Hematopoietic multipotent progenitor cell (in vitro differentiated cells): ENCODE data around the gene MED12L. TPM values are rescaled to one million over a fixed set of nuclear protein-coding genes. Genes with fewer than 3 reads are reported as not detected.
A peak's percentile ranks its signal among the peaks of the same experiment; 100 is the strongest.

ENCODE experiments used
- DNase-seq, 3 donors: peaks; one replicate each; pipeline ENCODE4 v3.0.0-alpha.2; 2011 to 2015; ENCODE audit warnings: low read depth in 2 of 3, low spot score in 2 of 3
- total RNA-seq: library from RNA; depleted of rRNA; stranded (reverse); fragments of >200 nt; gene quantifications from one replicate; pipeline ENCODE4 v1.2.3, GENCODE V29; 2012

MED12L gene
- total RNA-seq, 1 donor = 47.9 TPM

GRCh38 chr3:151135541-151136337 lies 50.3 kb downstream of the MED12L start:
- DNase-seq = peak in 2 of 3 donors; percentile 90 to 97

DNA sequence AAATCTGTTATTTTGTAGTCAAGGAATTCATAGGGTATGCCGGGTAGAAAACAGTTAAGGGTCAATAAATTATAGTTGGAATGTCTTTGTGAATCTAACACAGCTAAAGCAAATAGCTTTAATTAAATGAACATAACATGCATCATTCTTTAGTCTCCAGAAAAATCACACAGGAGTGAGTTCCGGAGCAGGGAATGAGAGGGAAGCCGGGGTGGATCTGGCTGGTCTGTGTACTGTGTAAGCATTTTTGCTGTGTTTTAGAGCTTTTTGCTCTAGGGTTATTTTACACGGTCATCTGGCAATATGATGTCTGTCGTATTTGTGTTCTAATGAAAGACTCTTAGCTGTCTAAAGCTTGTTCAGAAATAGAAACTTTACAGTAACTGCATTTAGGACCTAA lies 57.5 kb downstream of the MED12L start:
- no peak for DNase-seq

- peak in 1 of 3 donors; percentile 35 for DNase-seq
Measured at GRCh38 chr3:151144016-151144415, 58.6 kb downstream of the MED12L start.

GRCh38 chr3:151144760-151145159 lies 59.3 kb downstream of the MED12L start:
- peak in 1 of 3 donors; percentile 35 for DNase-seq

GRCh38 chr3:151145713-151146070 lies 60.2 kb downstream of the MED12L start:
- no peak for DNase-seq

- peak in 2 of 3 donors; percentile 85 to 89 for DNase-seq
Measured at GRCh38 chr3:151146071-151146730, 60.7 kb downstream of the MED12L start.

DNA sequence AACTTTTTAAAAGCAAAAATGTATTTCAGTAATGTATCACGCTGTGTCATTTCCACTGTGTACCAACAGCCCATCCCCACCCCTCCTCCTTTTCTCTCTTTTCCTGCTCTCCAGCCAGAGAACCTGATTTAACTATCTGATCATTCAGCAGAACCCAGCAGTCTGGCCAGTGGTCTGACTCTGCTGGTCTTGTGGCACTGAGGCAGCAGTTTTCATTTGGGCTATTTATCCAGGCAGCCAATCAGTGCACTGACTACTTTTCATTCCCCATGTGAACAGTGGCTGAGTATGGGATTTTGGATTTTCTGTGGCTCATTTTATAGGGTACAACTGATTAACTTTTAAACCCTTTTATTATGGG lies 61.2 kb downstream of the MED12L start:
- DNase-seq = no peak

GRCh38 chr3:151147299-151147698 lies 61.8 kb downstream of the MED12L start:
- no peak for DNase-seq

DNA sequence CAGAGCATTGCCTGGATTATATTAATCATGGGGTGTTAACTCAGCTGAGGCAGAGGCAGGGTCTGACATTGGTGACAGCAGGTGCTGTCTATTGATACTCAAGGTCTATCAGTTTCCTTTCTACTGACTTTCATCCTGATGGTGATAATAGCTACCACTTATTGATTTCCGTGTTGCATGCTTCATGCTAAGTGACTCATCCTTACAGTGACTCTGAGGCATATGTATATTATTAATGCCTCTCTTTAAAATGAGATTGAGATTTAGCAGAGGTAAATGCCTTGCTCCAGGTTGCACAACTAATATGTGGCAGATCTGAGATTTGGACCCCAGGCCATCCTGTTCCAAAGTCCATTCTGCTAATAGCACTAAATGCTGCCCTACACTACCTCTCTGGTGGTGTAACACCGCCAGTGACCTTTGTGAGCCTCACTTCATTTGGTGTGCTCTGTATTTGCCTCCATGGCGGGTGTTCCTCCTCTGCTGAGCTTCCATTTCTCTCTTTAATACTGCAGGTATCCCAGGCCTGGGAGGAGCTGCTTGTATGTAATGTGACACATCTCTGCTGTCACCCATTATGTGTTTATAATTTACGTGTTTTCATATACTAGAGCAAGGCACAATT lies 67.1 kb downstream of the MED12L start:
- DNase-seq = no peak

DNA sequence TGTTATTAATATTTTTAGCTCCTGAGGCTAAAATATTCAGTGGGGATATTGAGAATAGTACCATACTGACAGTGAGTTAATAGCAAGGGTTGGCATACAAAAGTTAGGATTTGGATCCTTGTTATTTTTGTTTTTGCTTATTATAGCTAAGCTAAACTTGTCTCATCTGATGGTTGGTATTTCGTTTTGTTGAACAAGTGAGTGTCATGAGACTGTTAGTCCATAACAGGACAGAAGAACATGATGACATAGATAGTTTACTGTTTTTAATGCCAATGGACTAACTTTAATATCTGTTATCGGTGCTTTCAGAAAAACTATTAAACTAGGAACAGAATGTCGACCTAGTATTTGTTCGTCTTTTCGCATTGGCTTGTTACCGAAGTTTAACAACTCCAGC lies 69.1 kb downstream of the MED12L start:
- no peak for DNase-seq

DNA sequence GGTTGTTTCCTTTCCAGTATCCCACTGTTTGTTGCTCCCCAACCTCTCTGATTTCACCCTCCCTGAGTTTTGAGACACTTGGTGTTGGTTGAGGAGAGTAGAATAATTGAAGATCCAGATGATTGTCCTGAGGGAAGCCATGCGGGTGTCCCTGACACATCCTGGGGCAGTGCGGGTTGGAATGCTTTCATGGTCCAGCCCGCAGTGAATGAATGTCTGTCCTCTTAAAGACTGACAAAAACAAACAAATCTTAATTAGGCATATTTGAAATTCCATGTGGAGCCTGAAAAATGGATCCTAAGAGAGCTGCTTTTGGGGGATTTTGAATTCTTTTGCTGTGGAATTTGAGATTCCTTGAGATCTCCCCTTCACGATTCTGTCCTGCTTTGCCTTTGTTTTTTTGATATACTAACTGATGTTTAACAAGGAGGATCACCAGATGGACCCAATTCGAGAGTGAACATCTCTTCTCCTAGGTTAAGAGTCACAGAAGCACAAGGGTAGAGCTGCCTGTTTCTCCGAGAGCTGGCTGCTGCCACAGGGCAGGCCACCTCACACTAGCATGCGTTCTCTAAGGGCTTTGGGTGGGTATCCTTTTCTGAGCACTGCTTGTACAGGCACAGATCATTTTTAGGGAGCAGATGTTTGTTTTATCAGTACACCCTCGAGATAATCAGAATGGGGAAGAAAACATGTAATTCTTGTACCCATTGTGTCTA lies 70.1 kb downstream of the MED12L start:
- no peak for DNase-seq

DNA sequence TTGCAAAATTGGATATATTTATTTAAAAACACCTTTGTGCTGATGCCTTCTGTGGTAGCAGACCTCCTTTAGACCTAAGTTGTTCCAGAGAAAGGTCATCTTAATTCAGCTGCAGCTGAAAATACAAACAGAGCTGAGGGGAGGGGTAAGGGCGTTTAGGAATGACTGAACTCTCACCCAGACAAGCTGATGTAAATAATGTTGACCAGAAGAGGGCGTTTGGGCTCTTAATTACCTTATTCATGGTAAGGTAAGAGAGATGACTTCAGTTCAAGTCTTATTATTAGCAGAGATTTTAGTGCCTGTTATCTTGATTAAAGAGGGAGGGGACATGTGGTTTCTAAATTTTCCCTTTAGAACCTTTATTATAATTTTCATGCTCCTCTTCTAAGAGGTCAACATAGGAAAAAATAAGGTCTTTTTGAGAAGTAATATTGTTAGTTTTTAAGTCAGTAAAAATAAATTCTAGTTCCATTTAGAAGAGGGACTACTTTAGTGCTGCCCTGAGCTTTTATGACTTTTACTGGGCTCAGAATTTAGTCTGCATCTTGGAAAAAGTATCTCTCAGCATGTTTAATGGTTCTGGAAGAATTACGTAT lies 71.3 kb downstream of the MED12L start:
- DNase-seq = peak in 2 of 3 donors; percentile 63 to 81

GRCh38 chr3:151159806-151160205 lies 74.3 kb downstream of the MED12L start:
- DNase-seq = no peak

GRCh38 chr3:151165226-151165625 lies 79.8 kb downstream of the MED12L start:
- DNase-seq = no peak

GRCh38 chr3:151166161-151166560 lies 80.7 kb downstream of the MED12L start:
- DNase-seq = peak in 1 of 3 donors; percentile 27

DNA sequence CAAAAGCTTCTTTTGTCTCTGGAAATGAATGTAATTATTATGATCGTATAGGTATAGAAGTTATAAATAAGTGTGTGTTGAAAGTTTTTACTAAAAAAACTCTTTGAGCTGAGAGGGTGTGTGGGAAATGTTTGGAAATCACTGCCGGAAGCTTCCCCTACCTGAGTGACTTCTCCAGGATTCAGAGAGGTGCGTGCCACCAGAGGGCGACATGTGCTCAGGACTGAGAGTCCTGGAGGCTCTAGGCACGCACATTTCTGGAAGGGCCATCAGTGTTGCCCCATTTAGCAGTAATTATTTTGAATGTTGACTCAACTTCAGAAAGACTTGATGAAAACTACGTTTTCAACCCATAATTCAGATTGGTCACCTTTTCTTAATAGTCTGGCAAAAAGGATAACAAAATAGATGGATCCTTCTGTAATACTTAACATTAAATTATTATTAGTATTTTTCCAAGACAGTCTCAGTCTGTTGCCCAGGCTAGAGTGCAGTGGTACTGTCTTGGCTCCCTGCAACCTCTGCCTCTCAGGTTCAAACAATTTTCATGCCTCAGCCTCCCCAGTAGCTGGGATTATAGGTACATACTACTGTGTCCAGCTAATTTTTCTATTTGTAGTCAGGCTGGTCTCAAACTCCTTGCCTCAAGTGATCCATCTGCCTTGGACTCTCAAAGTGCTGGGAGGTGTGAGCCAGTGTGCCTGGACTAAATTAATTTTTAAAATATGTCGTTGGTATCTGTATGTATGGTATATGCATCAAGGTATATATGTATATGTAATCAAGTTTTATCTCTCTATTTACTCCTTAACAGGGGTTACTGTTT lies 83.0 kb downstream of the MED12L start:
- peak; percentile 48 to 58 (median 54) for DNase-seq

DNA sequence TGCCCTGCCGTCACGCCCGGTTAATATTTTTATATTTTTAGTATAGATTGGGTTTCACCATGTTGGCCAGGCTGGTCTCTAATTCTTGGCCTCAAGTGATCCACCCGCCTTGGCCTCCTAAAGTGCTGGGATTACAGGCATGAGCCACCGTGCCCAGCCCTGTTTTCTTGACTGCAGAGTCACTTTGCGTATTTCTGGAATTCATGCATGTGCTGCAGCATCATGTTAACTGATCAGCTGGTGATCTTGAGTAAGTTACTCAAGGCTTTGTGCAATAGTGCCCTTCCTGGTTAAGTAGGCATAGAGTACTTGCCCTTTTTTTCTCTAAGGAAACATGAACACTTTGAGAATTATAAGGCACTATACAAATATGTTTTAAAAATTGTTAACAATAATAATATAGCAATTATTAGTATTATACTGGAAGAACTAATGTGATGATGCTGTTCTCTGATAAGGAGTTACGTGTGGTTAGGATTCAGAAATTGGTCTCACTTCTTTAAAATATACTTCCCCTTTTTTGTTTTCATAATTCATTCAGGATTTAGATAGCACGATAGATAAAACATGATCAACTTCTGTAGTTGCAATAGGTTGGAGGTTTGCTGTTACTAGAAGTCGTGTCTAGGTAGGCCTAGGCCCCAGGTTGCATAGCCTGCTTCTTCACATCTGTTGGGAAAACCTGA lies 83.9 kb downstream of the MED12L start:
- DNase-seq = peak in 2 of 3 donors; percentile 38 to 60

GRCh38 chr3:151169948-151170679 lies 84.7 kb downstream of the MED12L start:
- DNase-seq = peak in 1 of 3 donors; percentile 45
